Ovary (tissue), 3 donors: ENCODE results near the gene GPATCH2.

Source experiments
- CTCF ChIP-seq, 3 donors: fragments of 450-650 bp in 2 of 3; fragments of 200-600 bp in 1 of 3; IDR thresholded peaks; one replicate each; pipeline versions ENCODE4 v1.5.1 to v1.8.0; 2016 to 2022; ENCODE audit warnings: antibody characterized with exemption in 3 of 3, mild to moderate bottlenecking in 1 of 3
- EP300 ChIP-seq: sonication (generic); formaldehyde crosslinking; IDR thresholded peaks from one replicate; pipeline ENCODE4 v1.6.1; 2017; ENCODE audit warnings: antibody characterized with exemption
- donor health status: DM: no; HTN: no; CAD: no.

GRCh38 chr1:217435204-217435603 lies 195.7 kb downstream of the GPATCH2 start:
- TF ChIP-seq EP300 (no peak), CTCF (IDR thresholded peaks at IDR 0.05) (no peak)
